GM21786 (cell line): ENCODE data around the gene BSN.

Experiments
- ATAC-seq: cut with Tn5 transposase; IDR thresholded peaks from one replicate; pipeline ENCODE4 v1.9.1; 2021; ENCODE audit not compliant: unreplicated experiment

Gene BSN

GRCh38 chr3:49713336-49714105 lies 159.2 kb downstream of the BSN start:
- ATAC-seq = no peak

GRCh38 chr3:49714728-49715550 lies 160.7 kb downstream of the BSN start:
- ATAC-seq = no peak

- no peak for ATAC-seq
These were observed 161.4 kb downstream of the BSN start for GRCh38 chr3:49715611-49716121.

- ATAC-seq = no peak
These were observed 161.9 kb downstream of the BSN start for GRCh38 chr3:49716169-49716568.

- no peak for ATAC-seq
These were observed 162.5 kb downstream of the BSN start for GRCh38 chr3:49716691-49717210.

- ATAC-seq = no peak
These were observed 163.1 kb downstream of the BSN start for GRCh38 chr3:49717211-49717958.

- ATAC-seq = no peak
These were observed 163.9 kb downstream of the BSN start for GRCh38 chr3:49717959-49718857.

- ATAC-seq = no peak
These were observed 164.6 kb downstream of the BSN start for GRCh38 chr3:49718858-49719213.

- ATAC-seq = peak; percentile 53
These were observed 165.1 kb downstream of the BSN start, which contains the start of gene AMIGO3 for GRCh38 chr3:49719214-49719884. Gene AMIGO3, minus strand, starts transcription at chr3:49719684. Its CDS starts 219 bp downstream, at chr3:49719465.
